T-helper 2 cell treated with Interferon-gamma antibody and Interleukin-4, amounts not matched to agents 5 μg/mL and 100 μg/mL, for 36 hours (primary cell): Measurements from ENCODE around the gene RBMS3.

Experiments
- DNase-seq: peaks from one replicate; pipeline ENCODE4 v3.0.0; 2021; ENCODE audit warnings: low spot score
- H3K27ac Mint-ChIP-seq: one replicate; pipeline ENCODE4 v1.8.0; 2021; ENCODE audit warnings: mild to moderate bottlenecking, mixed read lengths
- H3K27me3 Mint-ChIP-seq: one replicate; pipeline ENCODE4 v1.8.0; 2021; ENCODE audit warnings: low read depth, mixed read lengths
- H3K36me3 Mint-ChIP-seq: one replicate; pipeline ENCODE4 v1.8.0; 2021; ENCODE audit warnings: low read depth, mixed read lengths
- H3K4me1 Mint-ChIP-seq: one replicate; pipeline ENCODE4 v1.8.0; 2021; ENCODE audit warnings: low read depth, mixed read lengths
- H3K4me3 Mint-ChIP-seq: one replicate; pipeline ENCODE4 v1.8.0; 2022; ENCODE audit warnings: mild to moderate bottlenecking, moderate library complexity, mixed read lengths
- H3K9me3 Mint-ChIP-seq: one replicate; pipeline ENCODE4 v1.8.0; 2021; ENCODE audit warnings: mixed read lengths

The RBMS3 gene

DNA sequence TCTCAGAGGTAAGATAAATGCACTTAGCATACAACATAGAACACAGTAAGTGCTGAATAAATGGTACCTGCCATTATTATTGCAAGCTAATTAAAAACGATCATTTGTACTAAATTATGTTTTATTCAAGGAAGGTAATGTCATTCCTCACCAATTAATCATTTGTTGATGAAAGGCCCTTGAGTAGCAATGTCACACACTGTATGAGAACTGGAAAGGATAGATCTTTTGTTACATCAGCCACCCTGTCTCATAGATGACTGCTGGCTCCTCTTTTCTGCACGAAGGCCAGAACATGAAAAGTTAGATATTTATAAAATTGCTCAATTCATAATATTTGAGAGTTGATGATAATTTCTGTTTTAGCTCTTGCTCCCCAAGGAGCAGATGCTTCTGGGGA, 415.4 kb downstream of the RBMS3 start:
- Mint-ChIP-seq H3K27ac (no peak overlapping the region), H3K4me3 (no peak overlapping the region), H3K27me3 (no peaks in the 10 kb centered on the region), H3K4me1 (no peaks in the 10 kb centered on the region), H3K36me3 (no peaks in the 10 kb centered on the region), H3K9me3 (peaks cover 4% of the 10 kb centered on the region)
- DNase-seq = no peak

DNA sequence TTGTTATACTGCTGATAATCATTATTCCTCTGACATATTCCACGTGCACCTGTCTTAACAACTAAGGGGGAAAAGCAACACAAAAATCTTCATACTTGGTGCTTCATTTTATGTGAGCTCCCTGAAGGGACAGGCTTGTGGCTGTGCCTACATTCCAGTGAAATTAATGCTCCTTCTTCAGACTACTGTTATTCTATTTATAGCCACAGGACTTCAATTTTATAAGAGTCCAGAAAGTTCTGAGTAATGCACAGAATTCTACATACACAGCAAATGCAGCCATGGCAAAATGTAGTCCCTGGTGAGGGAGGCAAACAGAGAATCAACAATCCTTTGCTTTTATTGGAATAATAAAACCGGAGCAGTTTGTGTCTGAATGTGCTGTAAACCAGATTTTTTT, 417.1 kb downstream of the RBMS3 start:
- Mint-ChIP-seq H3K27me3 (no peaks in the 10 kb centered on the region), H3K4me1 (no peaks in the 10 kb centered on the region), H3K27ac (no peak overlapping the region), H3K36me3 (no peaks in the 10 kb centered on the region), H3K4me3 (no peak overlapping the region), H3K9me3 (peaks cover 4% of the 10 kb centered on the region)
- DNase-seq = no peak

DNA sequence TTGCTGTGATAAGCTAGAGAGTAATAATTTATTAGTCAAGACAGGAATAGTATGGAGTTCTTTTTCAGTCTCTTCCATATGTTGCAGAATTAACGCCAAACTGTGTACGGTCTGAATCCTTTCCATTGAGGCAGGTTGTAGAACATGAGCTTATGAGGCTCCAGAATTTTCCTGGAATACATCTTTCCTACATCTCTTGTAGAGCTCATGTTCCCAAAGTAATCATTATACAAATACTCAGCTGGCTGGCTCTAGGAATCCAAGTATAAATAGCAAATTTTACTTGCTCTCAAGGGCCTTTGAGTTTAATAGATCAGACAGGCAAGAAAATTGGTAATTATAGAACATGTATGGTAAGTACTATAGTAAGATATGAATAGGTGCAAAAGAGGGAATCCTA, 419.4 kb downstream of the RBMS3 start:
- Mint-ChIP-seq H3K27ac (no peak overlapping the region), H3K9me3 (peaks cover 4% of the 10 kb centered on the region), H3K4me3 (no peak overlapping the region), H3K36me3 (no peaks in the 10 kb centered on the region), H3K4me1 (no peaks in the 10 kb centered on the region), H3K27me3 (no peaks in the 10 kb centered on the region)
- DNase-seq = no peak

DNA sequence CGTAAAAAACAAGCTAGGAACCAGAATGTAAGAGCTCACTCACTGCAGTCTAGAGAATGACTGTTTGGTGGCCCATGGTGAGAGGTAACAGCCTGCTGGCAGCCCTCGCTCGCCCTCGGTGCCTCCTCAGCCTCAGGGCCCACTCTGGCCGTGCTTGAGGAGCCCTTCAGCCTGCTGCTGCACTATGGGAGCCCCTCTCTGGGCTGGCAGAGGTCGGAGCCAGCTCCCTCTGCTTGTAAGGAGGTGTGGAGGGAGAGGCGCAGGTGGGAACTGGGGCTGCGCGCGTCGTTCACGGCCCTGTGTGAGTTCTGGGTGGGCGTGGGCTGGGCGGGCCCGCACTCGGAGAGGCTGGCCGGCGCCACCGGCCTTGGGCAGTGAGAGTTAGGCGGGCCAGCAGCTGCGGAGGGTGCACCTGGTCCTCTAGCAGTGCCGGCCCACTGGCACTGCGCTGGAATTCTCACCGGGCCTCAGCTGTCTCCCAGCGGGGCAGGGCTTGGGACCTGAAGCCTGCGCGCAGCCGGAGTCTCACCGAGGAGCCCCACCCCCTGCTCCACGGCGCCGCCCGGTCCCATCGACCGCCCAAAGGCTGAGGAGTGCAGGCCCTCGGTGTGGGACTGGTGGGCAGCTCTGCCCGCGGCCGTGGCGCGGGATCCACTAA, 420.6 kb downstream of the RBMS3 start:
- Mint-ChIP-seq H3K27ac (no peak overlapping the region), H3K27me3 (no peaks in the 10 kb centered on the region), H3K36me3 (no peaks in the 10 kb centered on the region), H3K4me3 (no peak overlapping the region), H3K4me1 (no peaks in the 10 kb centered on the region), H3K9me3 (peaks cover 4% of the 10 kb centered on the region)
- no peak for DNase-seq

DNA sequence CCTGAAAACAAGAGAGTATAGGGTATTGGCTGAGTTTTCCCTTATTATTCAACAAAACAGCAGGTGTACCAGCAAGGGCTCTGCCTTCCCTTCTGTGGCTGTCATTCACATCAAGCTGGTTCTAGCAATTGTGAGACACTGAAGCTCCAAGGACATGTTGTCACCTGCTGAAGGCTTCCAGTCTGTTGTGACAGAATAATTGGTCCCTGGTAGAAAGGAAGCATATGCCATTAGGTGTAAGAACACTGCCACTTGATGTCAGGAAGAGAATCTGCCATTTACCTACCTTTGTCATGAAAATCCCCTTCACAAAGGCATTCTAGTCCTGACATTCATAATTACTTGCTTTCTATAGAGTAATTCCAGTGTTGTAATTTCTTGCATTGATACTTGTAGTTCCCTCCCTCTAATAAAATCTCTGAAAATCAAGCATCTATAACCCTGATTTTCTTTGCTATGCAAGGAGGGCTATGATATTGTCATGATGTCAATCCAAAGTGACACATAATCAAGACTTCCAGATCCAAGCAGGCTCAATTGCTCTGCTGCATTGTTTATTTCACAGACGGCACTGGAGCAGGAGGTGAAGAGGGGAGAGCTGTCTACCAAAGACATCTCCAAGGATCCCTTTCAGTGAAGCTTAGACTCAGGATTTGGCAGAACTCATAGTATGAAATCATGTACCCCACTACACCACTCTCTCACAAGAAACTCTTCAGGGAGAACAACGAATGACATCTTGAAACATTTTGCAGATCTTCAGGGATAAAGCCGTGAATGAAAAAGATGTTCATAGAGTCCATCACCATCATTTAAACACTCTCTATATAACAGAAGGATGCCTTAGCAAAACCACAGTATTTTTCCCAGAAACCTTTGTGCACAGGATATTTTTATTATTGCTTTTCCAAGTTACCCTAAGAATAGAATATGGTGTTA, 425.3 kb downstream of the RBMS3 start:
- Mint-ChIP-seq H3K4me1 (no peaks in the 10 kb centered on the region), H3K27me3 (no peaks in the 10 kb centered on the region), H3K4me3 (no peak overlapping the region), H3K27ac (no peak overlapping the region), H3K36me3 (no peaks in the 10 kb centered on the region), H3K9me3 (no peaks in the 10 kb centered on the region)
- no peak for DNase-seq

DNA sequence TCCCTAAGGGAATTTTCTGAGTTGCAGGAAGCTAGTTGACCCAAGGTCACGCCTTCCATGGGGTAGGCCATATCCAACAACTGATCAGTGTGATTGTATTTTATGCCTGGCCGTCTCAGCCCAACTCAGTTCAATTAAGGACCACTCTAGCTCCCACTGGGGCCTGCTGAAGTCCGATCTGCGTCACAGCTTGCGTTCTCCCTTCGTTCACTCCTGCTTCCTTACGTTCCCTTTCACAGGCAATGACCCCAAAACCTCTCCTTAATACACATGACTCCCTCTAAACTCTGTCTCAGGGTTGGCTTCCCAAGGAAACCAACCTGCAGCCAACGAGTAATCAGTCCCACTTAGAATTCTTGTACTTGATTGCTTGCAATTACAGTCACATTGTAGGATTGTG, 428.0 kb downstream of the RBMS3 start:
- H3K36me3 Mint-ChIP-seq = no peaks in the 10 kb centered on the region
- no peak overlapping the region for H3K27ac Mint-ChIP-seq
- H3K4me1 Mint-ChIP-seq = no peaks in the 10 kb centered on the region

DNA sequence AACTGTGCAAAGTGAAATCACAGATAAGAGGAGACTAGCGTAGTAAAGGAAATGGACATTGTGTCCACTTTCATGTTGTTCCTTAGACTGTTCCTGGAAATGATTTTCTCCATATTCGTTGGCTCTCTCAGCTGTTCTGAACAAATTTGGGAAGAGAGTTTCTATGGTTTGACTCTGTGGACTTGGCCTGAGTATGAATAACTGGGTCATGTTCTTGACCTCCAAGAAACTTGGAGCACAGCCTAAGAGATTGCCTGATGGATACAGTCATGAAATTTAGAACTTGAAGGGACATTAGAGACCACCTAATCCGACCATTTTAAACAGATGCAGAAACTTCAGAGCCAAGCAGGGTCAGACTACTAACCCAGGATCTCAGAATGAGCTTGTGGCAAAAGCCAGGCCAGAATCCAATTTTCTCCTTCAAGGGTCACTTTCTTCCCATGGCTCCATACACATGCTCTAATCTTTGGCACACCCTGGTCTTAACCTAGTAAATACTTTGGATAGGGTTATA, 430.4 kb downstream of the RBMS3 start:
- no peaks in the 10 kb centered on the region for H3K4me1 Mint-ChIP-seq
- no peak overlapping the region for H3K4me3 Mint-ChIP-seq
- H3K9me3 Mint-ChIP-seq = no peaks in the 10 kb centered on the region
- no peak overlapping the region for H3K27ac Mint-ChIP-seq
- DNase-seq = no peak
- H3K36me3 Mint-ChIP-seq = no peaks in the 10 kb centered on the region
- no peaks in the 10 kb centered on the region for H3K27me3 Mint-ChIP-seq

More for the DNA sequence above, 428.0 kb downstream of the RBMS3 start:
- H3K27me3 Mint-ChIP-seq = no peaks in the 10 kb centered on the region
- H3K4me3 Mint-ChIP-seq = no peak overlapping the region
- H3K9me3 Mint-ChIP-seq = no peaks in the 10 kb centered on the region
- DNase-seq = no peak

DNA sequence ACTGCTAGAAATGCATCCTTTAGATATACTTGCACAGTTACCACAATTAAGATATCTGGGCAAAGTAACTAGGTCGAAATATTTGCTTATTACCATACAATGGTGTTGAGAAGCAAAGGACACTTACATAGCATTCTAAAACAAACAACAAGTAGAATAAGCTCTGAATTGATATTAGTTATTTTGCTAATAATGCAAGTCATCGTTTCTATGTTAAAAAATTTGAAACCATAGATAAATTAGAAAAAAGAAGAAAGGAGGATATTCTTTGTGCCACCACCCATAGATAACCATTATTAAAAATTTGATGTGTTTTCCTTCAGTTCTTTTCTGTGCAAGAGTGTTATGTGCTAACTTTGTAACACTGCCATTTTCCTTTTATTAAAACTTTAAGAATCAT, 435.3 kb downstream of the RBMS3 start:
- H3K4me3 Mint-ChIP-seq = no peak overlapping the region
- H3K27me3 Mint-ChIP-seq = no peaks in the 10 kb centered on the region
- H3K9me3 Mint-ChIP-seq = no peaks in the 10 kb centered on the region
- no peak overlapping the region for H3K27ac Mint-ChIP-seq
- H3K36me3 Mint-ChIP-seq = no peaks in the 10 kb centered on the region
- no peaks in the 10 kb centered on the region for H3K4me1 Mint-ChIP-seq
- no peak for DNase-seq

DNA sequence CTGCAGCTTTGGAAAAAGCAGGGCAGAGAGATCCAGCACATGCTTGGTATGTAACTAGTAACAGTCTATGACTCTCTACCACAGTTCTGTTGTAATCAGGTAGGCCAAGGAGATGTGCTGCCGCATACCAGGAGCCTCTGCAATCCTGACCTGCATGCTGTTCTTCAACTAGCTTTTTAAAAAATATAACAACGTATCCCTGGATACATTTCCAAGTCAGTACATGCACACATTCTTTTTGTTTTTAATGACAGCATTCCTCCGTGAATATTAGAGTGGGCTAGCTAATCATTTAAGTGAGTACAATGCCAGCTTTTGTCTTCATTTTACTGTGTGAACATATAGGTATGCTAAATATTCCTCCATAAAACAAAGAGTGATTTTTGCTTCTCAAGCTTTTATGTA, 437.8 kb downstream of the RBMS3 start:
- Mint-ChIP-seq H3K27me3 (no peaks in the 10 kb centered on the region), H3K4me3 (no peak overlapping the region)

DNA sequence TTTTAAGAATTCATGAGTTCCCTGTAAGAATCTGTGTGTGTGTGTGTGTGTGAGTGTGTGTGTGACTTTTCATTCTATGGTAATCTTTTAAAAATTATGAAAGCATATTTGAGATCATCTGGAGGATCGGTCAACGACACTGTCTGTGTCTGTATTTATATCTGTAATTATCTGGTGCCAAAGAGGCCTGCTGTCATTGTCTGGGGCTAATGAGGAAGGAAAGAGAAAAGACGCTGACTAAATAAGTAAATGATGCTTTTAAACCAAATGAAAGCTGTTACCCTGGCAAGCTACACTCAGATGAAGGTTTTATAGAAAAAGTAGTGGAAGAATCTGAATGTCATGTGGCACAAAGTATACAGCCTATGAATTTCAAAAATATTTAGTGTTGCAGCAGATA, 439.8 kb downstream of the RBMS3 start:
- H3K9me3 Mint-ChIP-seq = no peaks in the 10 kb centered on the region
- H3K4me3 Mint-ChIP-seq = no peak overlapping the region
- H3K36me3 Mint-ChIP-seq = no peaks in the 10 kb centered on the region
- no peak for DNase-seq
- no peaks in the 10 kb centered on the region for H3K27me3 Mint-ChIP-seq
- no peaks in the 10 kb centered on the region for H3K4me1 Mint-ChIP-seq
- no peak overlapping the region for H3K27ac Mint-ChIP-seq

More for the DNA sequence above, 437.8 kb downstream of the RBMS3 start:
- Mint-ChIP-seq H3K9me3 (no peaks in the 10 kb centered on the region), H3K27ac (no peak overlapping the region), H3K4me1 (no peaks in the 10 kb centered on the region), H3K36me3 (no peaks in the 10 kb centered on the region)
- no peak for DNase-seq

DNA sequence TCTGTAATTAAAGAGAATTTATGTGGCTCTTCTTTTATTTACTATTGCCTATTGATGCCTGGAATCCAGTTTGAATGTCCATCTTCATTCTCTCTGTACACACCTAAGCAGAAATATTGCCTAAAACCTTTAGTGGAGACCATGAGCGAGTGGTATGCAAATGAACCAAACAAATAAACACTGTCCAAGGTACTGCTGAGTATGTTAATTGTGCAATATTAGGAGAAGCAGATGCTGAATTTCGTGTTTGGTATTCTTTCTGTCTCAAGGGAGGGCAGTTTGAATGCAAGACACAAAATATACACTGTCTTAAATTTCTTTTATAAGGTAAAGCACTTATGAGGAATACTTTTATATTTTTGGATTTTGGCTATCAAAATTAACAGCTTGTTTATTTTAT, 440.9 kb downstream of the RBMS3 start:
- H3K27me3 Mint-ChIP-seq = no peaks in the 10 kb centered on the region
- H3K4me1 Mint-ChIP-seq = no peaks in the 10 kb centered on the region
- H3K9me3 Mint-ChIP-seq = no peaks in the 10 kb centered on the region

DNA sequence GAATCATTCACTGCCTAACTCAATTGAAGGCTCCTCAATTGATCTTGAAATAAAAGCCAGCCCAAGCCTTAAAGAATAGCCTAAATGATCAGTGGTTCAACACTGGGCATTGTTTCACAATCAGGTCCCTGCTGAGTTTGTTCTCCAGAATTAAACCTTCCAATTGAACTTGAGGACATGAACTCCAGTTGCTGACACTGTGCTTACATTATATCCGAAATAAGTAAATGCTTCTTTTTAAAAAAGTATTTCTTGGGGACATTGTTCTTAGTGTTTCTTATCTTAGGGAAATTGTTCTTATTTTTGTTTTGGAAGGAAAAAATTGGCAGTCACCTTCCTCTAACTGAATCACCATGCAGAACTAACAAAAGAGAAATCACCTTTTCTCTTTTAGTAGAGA, 450.2 kb downstream of the RBMS3 start:
- Mint-ChIP-seq H3K4me1 (no peaks in the 10 kb centered on the region), H3K27ac (no peak overlapping the region), H3K9me3 (no peaks in the 10 kb centered on the region), H3K27me3 (no peaks in the 10 kb centered on the region), H3K4me3 (no peak overlapping the region), H3K36me3 (no peaks in the 10 kb centered on the region)
- no peak for DNase-seq

More for the DNA sequence above, 440.9 kb downstream of the RBMS3 start:
- no peaks in the 10 kb centered on the region for H3K36me3 Mint-ChIP-seq
- no peak overlapping the region for H3K27ac Mint-ChIP-seq
- no peak overlapping the region for H3K4me3 Mint-ChIP-seq
- no peak for DNase-seq

DNA sequence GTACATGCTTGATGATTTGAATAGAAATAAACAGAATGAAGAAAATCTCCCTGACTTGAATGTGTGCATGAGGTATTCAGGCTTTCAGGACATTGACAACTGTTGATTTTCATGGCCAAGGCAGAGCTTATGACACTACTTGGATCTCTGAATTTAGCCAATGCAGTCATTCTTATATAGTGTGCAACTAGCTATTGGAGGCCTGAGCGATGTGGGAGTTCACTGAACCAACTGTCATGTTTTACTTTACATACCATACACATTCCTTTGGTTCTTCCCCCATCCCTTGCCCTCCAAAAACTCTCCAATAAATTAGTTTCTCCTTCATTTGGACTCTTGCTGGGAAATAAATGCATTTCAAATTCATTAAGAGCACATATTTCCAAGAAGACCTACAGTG, 460.4 kb downstream of the RBMS3 start:
- no peak overlapping the region for H3K4me3 Mint-ChIP-seq
- H3K4me1 Mint-ChIP-seq = no peaks in the 10 kb centered on the region
- H3K27ac Mint-ChIP-seq = no peak overlapping the region
- no peaks in the 10 kb centered on the region for H3K36me3 Mint-ChIP-seq
- H3K9me3 Mint-ChIP-seq = no peaks in the 10 kb centered on the region
- no peaks in the 10 kb centered on the region for H3K27me3 Mint-ChIP-seq
- no peak for DNase-seq

DNA sequence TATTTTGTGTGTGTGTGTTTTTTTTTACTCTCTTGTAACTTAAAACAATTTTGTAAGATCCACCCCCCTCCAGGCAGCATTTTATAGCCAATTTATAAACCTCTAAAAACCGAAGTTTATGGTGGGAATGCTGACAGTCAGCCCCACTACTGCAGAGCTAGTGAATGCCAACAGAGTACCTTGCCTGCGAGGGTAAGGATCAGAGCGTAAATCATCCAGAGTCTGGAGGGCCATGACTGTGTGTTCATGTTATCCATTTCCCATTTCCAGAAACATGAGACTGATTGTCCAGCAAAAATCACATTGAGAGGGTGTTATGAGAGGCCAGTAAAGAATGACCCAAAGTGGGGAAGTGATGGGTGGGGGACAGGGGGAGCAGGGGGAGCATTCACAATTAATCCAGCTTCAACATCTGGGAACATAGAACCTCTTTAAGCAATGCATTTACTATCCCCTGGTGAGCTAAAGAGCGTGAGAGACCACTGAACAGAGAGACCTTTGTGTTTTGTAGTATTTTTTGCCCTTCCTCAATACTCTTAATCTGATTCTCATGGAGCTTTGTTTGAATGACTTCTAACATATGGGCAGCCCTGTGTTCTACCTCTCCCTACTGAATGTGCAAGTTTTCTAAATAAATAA, 464.5 kb downstream of the RBMS3 start:
- Mint-ChIP-seq H3K9me3 (no peaks in the 10 kb centered on the region), H3K4me1 (no peaks in the 10 kb centered on the region), H3K36me3 (no peaks in the 10 kb centered on the region), H3K27me3 (no peaks in the 10 kb centered on the region), H3K4me3 (no peak overlapping the region), H3K27ac (no peak overlapping the region)
- DNase-seq = no peak
